Activated naive CD8-positive, alpha-beta T cell treated with anti-CD3 and anti-CD28 coated beads, Interleukin-2, amount 50 U/mL, for 16 hours (primary cell): Measurements from ENCODE around the gene POMGNT1.

ENCODE experiments used
- DNase-seq: peaks from one replicate; pipeline ENCODE4 v3.0.0-alpha.2; 2020; ENCODE audit warnings: low read depth, low spot score

The POMGNT1 gene

GRCh38 chr1:46157916-46158311 is 40.3 kb downstream of the POMGNT1 start:
- DNase-seq = no peak

- no peak for DNase-seq
These were observed 44.5 kb downstream of the POMGNT1 start for GRCh38 chr1:46153732-46154131.

GRCh38 chr1:46153228-46153627 is 45.0 kb downstream of the POMGNT1 start:
- DNase-seq = no peak

- no peak for DNase-seq
These were observed 46.2 kb downstream of the POMGNT1 start for GRCh38 chr1:46152016-46152415.

- DNase-seq = no peak
These were observed 48.1 kb downstream of the POMGNT1 start for GRCh38 chr1:46150085-46150484.

- DNase-seq = no peak
These were observed 49.9 kb downstream of the POMGNT1 start for GRCh38 chr1:46148318-46148717.
